A549 (cell line): ENCODE results near the gene NECAB3. TPM values are rescaled to one million over a fixed set of nuclear protein-coding genes. Genes with fewer than 3 reads are reported as not detected.

Experiments used
- ATAC-seq, 2 experiments: fragments of 200-7000 bp in 1 of 2; fragments of >200 bp in 1 of 2; cut with Nextera tagmentation in 1 of 2; cut with Tn5 transposase in 1 of 2; 3 replicates each; pipeline versions ENCODE4 v1.8.0 to v1.9.1; 2018 to 2020; ENCODE audit warnings: mild to moderate bottlenecking in 1 of 2, moderate library complexity in 1 of 2
- CTCF ChIA-PET: fragments of 300-600 bp; sonication (Branson Sonifier 250); formaldehyde crosslinking; extraction: SDS; loops from one replicate; lab custom pipeline; 2021; ENCODE audit warnings: antibody characterized with exemption, inconsistent platforms; lab: Yijun Ruan, JAX
- POLR2A ChIA-PET: fragments of 350-600 bp; formaldehyde crosslinking; extraction: SDS; loops from one replicate; lab custom pipeline; 2021; ENCODE audit warnings: antibody characterized with exemption, inconsistent platforms; lab: Yijun Ruan, JAX
- DNase-seq, 2 experiments: peaks; one replicate each; pipeline versions ENCODE4 v3.0.0 to v3.0.0-alpha.2; 2011 to 2016; ENCODE audit warnings: low read depth in 1 of 2, low spot score in 1 of 2
- FAIRE-seq: peaks from 2 replicates; lab custom pipeline; 2011; peaks lifted over from hg19 to GRCh38; lab: Jason Lieb, UNC
- H3K27ac ChIP-seq, 2 experiments: fragments of >200 bp; sonication (Bioruptor Twin); formaldehyde crosslinking; 3 replicates each; pipeline ENCODE4 v1.5.1; 2016 to 2017
- H3K4me1 ChIP-seq: fragments of >200 bp; sonication (Bioruptor Twin); formaldehyde crosslinking; 3 replicates; pipeline ENCODE4 v1.6.1; 2016
- H3K4me2 ChIP-seq: fragments of >200 bp; sonication (Bioruptor Twin); formaldehyde crosslinking; 3 replicates; pipeline ENCODE4 v1.6.1; 2016
- H3K4me3 ChIP-seq: fragments of >200 bp; sonication (Bioruptor Twin); formaldehyde crosslinking; 3 replicates; pipeline ENCODE4 v1.5.1; 2016
- H3K9me3 ChIP-seq: fragments of >200 bp; sonication (Bioruptor Twin); formaldehyde crosslinking; 3 replicates; pipeline ENCODE4 v1.6.1; 2016
- ATOH8 ChIP-seq: fragments of 250-450 bp; sonication (Bioruptor Pico); IDR thresholded peaks from 2 replicates; pipeline ENCODE4 v1.5.0; 2020; ENCODE audit warnings: low read depth, mild to moderate bottlenecking, moderate library complexity
- BCL3 ChIP-seq: fragments of >200 bp; sonication (Bioruptor Twin); formaldehyde crosslinking; IDR thresholded peaks from 3 replicates; pipeline ENCODE4 v1.6.1; 2016
- CTCF ChIP-seq: fragments of >200 bp; sonication (Bioruptor Twin); formaldehyde crosslinking; IDR thresholded peaks from 3 replicates; pipeline ENCODE4 v1.5.1; 2016
- E2F6 ChIP-seq: IDR thresholded peaks from 2 replicates; pipeline ENCODE4 v1.6.1; 2012; ENCODE audit warnings: low read depth, borderline replicate concordance
- EHMT2 ChIP-seq: fragments of 200-600 bp; sonication (generic); IDR thresholded peaks from 2 replicates; pipeline ENCODE4 v1.6.1; 2016; ENCODE audit warnings: antibody characterized with exemption, low read depth, mild to moderate bottlenecking, moderate library complexity
- FOSL2 ChIP-seq, 2 experiments: fragments of 450-650 bp in 1 of 2; fragments of >200 bp in 1 of 2; sonication (Bioruptor Twin) in 1 of 2; formaldehyde crosslinking; IDR thresholded peaks; 2 replicates each; pipeline versions ENCODE4 v1.5.0 to v1.6.1; 2016 to 2020; ENCODE audit warnings: mild to moderate bottlenecking in 1 of 2, moderate library complexity in 1 of 2
- HOXB13 ChIP-seq: fragments of 250-450 bp; sonication (Bioruptor Pico); IDR thresholded peaks from 2 replicates; pipeline ENCODE4 v1.5.0; 2020; ENCODE audit warnings: low read depth, mild to moderate bottlenecking, moderate library complexity
- KDM1A ChIP-seq: fragments of 200-600 bp; sonication (generic); IDR thresholded peaks from 2 replicates; pipeline ENCODE4 v1.6.1; 2016; ENCODE audit warnings: low read depth, mild to moderate bottlenecking
- KDM5A ChIP-seq: fragments of 200-600 bp; sonication (generic); IDR thresholded peaks from 2 replicates; pipeline ENCODE4 v1.6.1; 2016; ENCODE audit warnings: antibody characterized with exemption, mild to moderate bottlenecking
- PBX3 ChIP-seq: IDR thresholded peaks from 2 replicates; pipeline ENCODE4 v1.6.1; 2012
- PHF8 ChIP-seq: fragments of 200-600 bp; sonication (generic); IDR thresholded peaks from 2 replicates; pipeline ENCODE4 v1.6.1; 2016; ENCODE audit warnings: low read depth, mild to moderate bottlenecking, antibody characterized with exemption, moderate library complexity, borderline replicate concordance
- REST ChIP-seq: fragments of 200-600 bp; sonication (generic); IDR thresholded peaks from 2 replicates; pipeline ENCODE4 v1.6.1; 2016; ENCODE audit warnings: antibody characterized with exemption, mild to moderate bottlenecking, moderate library complexity
- RNF2 ChIP-seq: fragments of 200-600 bp; sonication (generic); IDR thresholded peaks from 2 replicates; pipeline ENCODE4 v1.6.1; 2016; ENCODE audit warnings: low read depth, mild to moderate bottlenecking, antibody characterized with exemption, moderate library complexity, borderline replicate concordance
- TP53 ChIP-seq: fragments of 250-450 bp; sonication (Bioruptor Pico); IDR thresholded peaks from 2 replicates; pipeline ENCODE4 v1.5.0; 2021; ENCODE audit warnings: mild to moderate bottlenecking, moderate library complexity
- WGBS: methylation state at CpG from one replicate; pipeline ENCODE4 v1.1.6; 2017; ENCODE audit errors: missing lambda C conversion rate; 5-methylcytosine and 5-hydroxymethylcytosine counted together
- polyA plus RNA-seq, 4 experiments: library from polyadenylated mRNA; depleted of rRNA in 3 of 4; stranded (reverse); fragments of >200 nt; fragmentation: RNase III in 1 of 4; extraction: RNeasy Plus Mini Kit Qiagen cat#74134 plus additional on column Dnase treatment in 1 of 4; gene quantifications; 2 replicates in 3 of 4; 3 replicates in 1 of 4; pipeline ENCODE4 v1.2.3, GENCODE V29; 2011 to 2017

NECAB3 gene
- polyA plus RNA-seq, 2 of the 4 experiments (the other 2 are of a cell fraction): 9.3 to 19.3 TPM

GRCh38 chr20:33693289-33693688 is 19.1 kb upstream of the NECAB3 start:
- no peak for ATAC-seq
- TF ChIP-seq KDM5A: no peak
- TF ChIP-seq PHF8: no peak
- TF ChIP-seq PBX3: no peak
- TF ChIP-seq EHMT2: no peak
- no peak for TF ChIP-seq HOXB13
- TF ChIP-seq CTCF: no peak
- TF ChIP-seq TP53: no peak
- CTCF ChIA-PET: no interaction called here

GRCh38 chr20:33689973-33690372 is 15.7 kb upstream of the NECAB3 start:
- TF ChIP-seq ATOH8 (no peak), E2F6 (no peak), RNF2 (no peak), KDM1A (no peak), FOSL2 (IDR thresholded peaks at IDR 0.05) (no peak), FOSL2 (CRISPR knock-in tag; IDR thresholded peaks at IDR 0.05) (no peak), BCL3 (no peak), REST (no peak)
- no peak overlapping the region for H3K4me3 ChIP-seq
- ATAC-seq: no peak
- FAIRE-seq: no peak
- H3K4me1 ChIP-seq: peaks cover 8% of the 10 kb centered on the region
- ChIA-PET POLR2A (no interaction called here), CTCF (interaction anchor here (0.6 to 1.6 kb wide), 3 partner anchors 9 to 132 kb away, joined by 3 to 4 read pairs (median 3); no protein-coding TSS in a partner anchor)
- H3K4me2 ChIP-seq: no peak overlapping the region
- no peaks in the 10 kb centered on the region for H3K9me3 ChIP-seq
- DNase-seq: no peak
- WGBS: 39% methylated on average over 4 of the region's 4 CpGs
- H3K27ac ChIP-seq: no peak overlapping the region

More at GRCh38 chr20:33693289-33693688, 19.1 kb upstream of the NECAB3 start:
- Histone ChIP-seq H3K4me1 (no peaks in the 10 kb centered on the region), H3K4me2 (no peak overlapping the region), H3K27ac (no peak overlapping the region), H3K9me3 (no peaks in the 10 kb centered on the region), H3K4me3 (no peak overlapping the region)
- DNase-seq (no peak), FAIRE-seq (no peak)
- 73% methylated on average over 5 of the region's 5 CpGs for WGBS
- POLR2A ChIA-PET: no interaction called here
